ENCODE results near the gene CLK3.

DNA sequence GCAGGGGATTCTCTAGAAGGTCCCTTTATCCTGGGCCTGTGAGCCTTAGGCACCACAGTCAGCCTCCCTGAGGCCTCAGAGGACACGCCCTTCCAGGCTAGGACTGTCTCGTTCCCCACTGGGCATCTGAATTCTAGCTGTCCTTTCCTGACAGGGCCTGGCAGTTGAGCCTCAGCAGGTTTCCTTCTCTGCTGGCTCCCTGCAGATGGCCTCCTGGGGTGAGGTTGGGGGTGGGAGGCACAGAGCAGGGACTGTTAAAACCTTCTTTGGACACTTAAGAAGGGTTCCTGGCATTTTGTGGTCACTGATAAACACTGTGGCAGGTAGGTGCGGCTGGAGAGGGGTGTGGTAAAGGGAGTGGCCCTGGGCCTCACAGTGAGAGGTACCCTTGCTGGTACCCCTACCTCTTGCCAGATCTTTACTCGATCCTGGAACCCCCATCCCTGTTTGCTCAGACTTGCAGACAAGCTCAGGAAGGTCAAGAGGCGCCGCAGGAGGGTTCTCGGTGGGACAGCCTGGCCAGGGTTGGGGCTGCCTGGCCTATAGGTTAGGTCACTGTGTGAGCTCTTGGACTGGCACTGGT lies 8.5 kb downstream of the CLK3 start:
- TF ChIP-seq YY1 (IDR thresholded peaks at IDR 0.05; ENCODE audit: insufficient read depth, insufficient read length) (no peak), ZNF274 (IDR thresholded peaks at IDR 0.05; ENCODE audit: low read depth, low read length) (no peak), SUZ12 (IDR thresholded peaks at IDR 0.05; ENCODE audit: extremely low read depth, insufficient read depth, insufficient read length) (no peak)

Measured in NT2/D1 (cell line).